Stimulated activated naive CD8-positive, alpha-beta T cell treated with anti-CD3 and anti-CD28 coated beads, Interleukin-15, Interleukin-2, amounts not matched to agents 100 ng/mL and 50 ng/mL, for 24 hours (primary cell): ENCODE data around the gene NELL1.

Experiments used
- H3K27ac Mint-ChIP-seq: one replicate; pipeline ENCODE4 v1.8.0; 2021; ENCODE audit warnings: mild to moderate bottlenecking, mixed read lengths
- H3K27me3 Mint-ChIP-seq: one replicate; pipeline ENCODE4 v1.8.0; 2021; ENCODE audit warnings: mixed read lengths
- H3K36me3 Mint-ChIP-seq: one replicate; pipeline ENCODE4 v1.8.0; 2021; ENCODE audit warnings: low read depth, mixed read lengths
- H3K4me1 Mint-ChIP-seq: one replicate; pipeline ENCODE4 v1.8.0; 2021; ENCODE audit warnings: low read depth, mixed read lengths
- H3K4me3 Mint-ChIP-seq: one replicate; pipeline ENCODE4 v1.8.0; 2021; ENCODE audit warnings: mild to moderate bottlenecking, mixed read lengths
- H3K9me3 Mint-ChIP-seq: one replicate; pipeline ENCODE4 v1.8.0; 2021; ENCODE audit warnings: mixed read lengths

NELL1 gene

DNA sequence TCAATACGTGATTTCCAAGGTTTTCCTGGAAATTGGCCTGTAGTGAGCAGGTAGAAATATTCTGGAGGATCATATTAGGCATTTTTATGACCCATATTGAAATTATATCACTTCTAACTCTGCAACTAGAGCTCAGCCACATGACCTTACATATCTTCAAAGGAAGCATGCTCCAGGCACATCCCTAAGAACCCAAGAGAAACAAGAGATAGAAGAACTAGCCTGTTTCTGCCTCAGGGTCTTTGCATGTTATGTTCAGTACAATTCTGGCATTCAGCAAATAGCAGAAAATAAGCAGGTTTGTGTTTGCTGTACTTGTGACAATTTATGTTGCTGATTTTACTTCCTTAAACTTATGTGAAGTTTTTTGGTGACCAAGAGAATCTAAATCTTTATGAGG lies 859.8 kb downstream of the NELL1 start:
- H3K36me3 Mint-ChIP-seq, result no peaks in the 10 kb centered on the region
- H3K27me3 Mint-ChIP-seq, result no peaks in the 10 kb centered on the region
- H3K27ac Mint-ChIP-seq, result no peak overlapping the region
- no peaks in the 10 kb centered on the region for H3K4me1 Mint-ChIP-seq
- H3K9me3 Mint-ChIP-seq, result peaks cover 6% of the 10 kb centered on the region
- no peak overlapping the region for H3K4me3 Mint-ChIP-seq

DNA sequence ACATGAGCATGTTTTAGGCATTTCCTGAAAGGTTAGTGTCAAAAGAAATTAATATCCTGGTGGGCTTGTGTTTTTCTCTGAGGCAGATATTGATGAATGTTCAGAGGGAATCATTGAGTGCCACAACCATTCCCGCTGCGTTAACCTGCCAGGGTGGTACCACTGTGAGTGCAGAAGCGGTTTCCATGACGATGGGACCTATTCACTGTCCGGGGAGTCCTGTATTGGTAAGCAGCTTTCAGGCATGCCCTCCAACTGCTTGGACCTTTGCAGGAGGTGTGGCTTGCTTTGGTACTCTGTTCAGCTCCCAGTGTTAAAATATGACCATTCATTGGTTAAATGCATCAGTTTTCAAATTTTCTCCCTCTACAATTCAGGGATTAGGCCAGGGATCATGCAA lies 864.9 kb downstream of the NELL1 start:
- Mint-ChIP-seq H3K27ac (no peak overlapping the region), H3K27me3 (no peaks in the 10 kb centered on the region), H3K4me1 (no peaks in the 10 kb centered on the region), H3K9me3 (no peaks in the 10 kb centered on the region), H3K4me3 (no peak overlapping the region), H3K36me3 (no peaks in the 10 kb centered on the region)

DNA sequence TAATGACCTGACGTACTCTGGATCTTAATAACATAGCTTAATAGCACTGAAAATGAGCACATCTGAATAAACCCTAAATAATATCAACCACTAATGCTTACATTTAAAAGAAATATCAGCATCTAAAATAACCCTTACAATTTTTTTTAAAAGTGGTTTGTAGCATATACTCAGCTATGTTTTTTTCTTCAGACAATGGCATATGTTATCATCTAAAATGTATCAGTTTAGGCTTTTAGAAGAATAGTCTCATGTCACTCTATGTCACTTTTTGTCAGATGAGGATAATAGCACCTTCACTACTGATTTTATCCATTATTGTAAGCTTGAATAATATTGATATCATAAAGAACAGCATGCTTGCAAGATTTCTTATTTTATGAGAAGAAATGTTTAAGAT lies 868.6 kb downstream of the NELL1 start:
- H3K36me3 Mint-ChIP-seq, result no peaks in the 10 kb centered on the region
- no peaks in the 10 kb centered on the region for H3K27me3 Mint-ChIP-seq
- no peaks in the 10 kb centered on the region for H3K4me1 Mint-ChIP-seq
- H3K4me3 Mint-ChIP-seq, result no peak overlapping the region
- no peaks in the 10 kb centered on the region for H3K9me3 Mint-ChIP-seq
- H3K27ac Mint-ChIP-seq, result no peak overlapping the region

DNA sequence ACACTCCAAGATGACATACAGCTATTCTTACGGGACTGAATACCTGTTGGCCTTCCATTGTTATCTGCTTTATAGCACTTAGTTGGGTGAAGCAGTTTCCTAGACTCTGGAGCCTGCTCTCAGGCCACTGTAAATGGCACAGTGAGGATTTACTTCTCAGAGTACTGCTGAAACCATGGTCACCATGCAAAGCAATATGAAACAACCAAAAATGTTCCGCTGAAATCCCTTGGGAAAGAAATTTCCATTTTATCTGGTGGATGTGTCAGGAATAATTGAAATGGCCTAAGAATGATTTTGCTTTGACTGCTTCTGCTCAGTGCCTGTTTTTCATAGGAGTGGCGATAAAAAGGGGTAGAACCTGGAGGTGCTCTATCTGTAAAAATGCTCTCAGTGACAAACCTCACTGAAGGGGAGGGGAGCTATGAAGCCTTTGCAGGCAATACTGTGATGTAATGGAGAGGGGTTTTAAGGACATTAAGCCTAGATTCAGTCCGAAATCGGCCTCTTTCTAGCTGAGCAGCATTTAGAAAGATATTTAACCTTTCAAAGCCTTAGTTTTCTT lies 871.9 kb downstream of the NELL1 start:
- no peak overlapping the region for H3K4me3 Mint-ChIP-seq
- H3K36me3 Mint-ChIP-seq, result no peaks in the 10 kb centered on the region
- no peaks in the 10 kb centered on the region for H3K4me1 Mint-ChIP-seq
- H3K27ac Mint-ChIP-seq, result no peak overlapping the region
- H3K9me3 Mint-ChIP-seq, result no peaks in the 10 kb centered on the region
- no peaks in the 10 kb centered on the region for H3K27me3 Mint-ChIP-seq

DNA sequence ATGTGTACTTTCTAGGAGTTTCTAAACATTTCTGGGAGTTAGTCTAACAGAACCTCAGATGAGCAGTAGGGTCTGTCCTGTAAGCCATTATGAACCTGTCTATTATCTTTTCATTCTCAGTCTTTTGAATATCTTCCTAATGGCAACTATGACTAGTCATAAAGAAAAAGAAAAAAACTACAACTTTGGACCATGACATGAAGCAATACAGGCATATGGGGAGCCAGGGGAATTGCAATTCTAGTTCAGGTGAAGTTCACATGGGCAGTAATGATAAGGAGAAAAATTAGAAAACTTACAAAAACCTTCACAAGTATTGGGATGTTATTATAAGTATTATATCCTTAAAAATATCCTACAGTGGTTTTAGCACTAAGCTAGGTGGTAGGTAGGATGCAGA lies 874.5 kb downstream of the NELL1 start:
- no peaks in the 10 kb centered on the region for H3K36me3 Mint-ChIP-seq
- no peak overlapping the region for H3K27ac Mint-ChIP-seq
- no peaks in the 10 kb centered on the region for H3K27me3 Mint-ChIP-seq
- H3K9me3 Mint-ChIP-seq, result peaks cover 5% of the 10 kb centered on the region
- no peak overlapping the region for H3K4me3 Mint-ChIP-seq
- H3K4me1 Mint-ChIP-seq, result no peaks in the 10 kb centered on the region

DNA sequence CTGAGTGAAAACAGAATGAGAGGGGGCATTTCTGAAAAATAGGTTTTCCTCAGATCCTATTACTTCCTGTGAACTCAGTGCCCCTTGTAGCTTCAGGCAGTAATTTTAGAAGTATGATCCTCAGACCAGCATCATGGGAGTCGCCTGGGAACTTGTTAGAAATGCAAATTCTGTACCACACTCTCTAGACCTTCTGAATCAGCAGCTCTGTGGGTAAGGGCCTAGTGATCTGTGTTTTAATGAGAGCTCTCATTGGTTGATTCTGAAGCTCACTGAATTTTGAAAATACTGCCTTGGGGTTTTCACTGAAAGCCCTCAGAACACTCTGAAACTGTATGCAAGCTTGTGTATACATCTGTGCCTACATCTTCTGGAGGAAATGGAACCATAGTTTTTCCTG lies 876.3 kb downstream of the NELL1 start:
- Mint-ChIP-seq H3K36me3 (no peaks in the 10 kb centered on the region), H3K27ac (no peak overlapping the region), H3K4me3 (no peak overlapping the region), H3K4me1 (no peaks in the 10 kb centered on the region), H3K9me3 (peaks cover 5% of the 10 kb centered on the region), H3K27me3 (no peaks in the 10 kb centered on the region)

DNA sequence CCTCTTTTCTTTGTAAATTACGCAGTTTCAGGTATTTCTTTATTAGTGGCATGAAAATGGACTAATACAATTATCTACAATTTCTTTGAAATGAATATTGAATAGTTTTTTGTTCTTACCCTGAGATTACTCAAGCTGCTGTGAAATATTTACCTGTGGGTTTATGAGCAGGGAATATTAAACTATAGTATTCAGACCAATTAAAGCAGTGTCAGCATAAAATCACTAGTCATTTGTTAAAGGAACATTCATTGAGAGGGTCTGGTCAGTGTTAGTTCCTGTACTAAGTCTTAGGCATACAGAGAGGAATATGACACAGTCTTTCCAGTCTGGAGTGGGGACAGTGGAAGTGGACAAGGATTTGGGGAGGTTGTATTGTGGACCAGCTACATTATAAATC lies 877.3 kb downstream of the NELL1 start:
- peaks cover 5% of the 10 kb centered on the region for H3K9me3 Mint-ChIP-seq
- H3K4me1 Mint-ChIP-seq, result no peaks in the 10 kb centered on the region
- no peak overlapping the region for H3K4me3 Mint-ChIP-seq
- no peak overlapping the region for H3K27ac Mint-ChIP-seq
- H3K27me3 Mint-ChIP-seq, result no peaks in the 10 kb centered on the region
- H3K36me3 Mint-ChIP-seq, result no peaks in the 10 kb centered on the region

DNA sequence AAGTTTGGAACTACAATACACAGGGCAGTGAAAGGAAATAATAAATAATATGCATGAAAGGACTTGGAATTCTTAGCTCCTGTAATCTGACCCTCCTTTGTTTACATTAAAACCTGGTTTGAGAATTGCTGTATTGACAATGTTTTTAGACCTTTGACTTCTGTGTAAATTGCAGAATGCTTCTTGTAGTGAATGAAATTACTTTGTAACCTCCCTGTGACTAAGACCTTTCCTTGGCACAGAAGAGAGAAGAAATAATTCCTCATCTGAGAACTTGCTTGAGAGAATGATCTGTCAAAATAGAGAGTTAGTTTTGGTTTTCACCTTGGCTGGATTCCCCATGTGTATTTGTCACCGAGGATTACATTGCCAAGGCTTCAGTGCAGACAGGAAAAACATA lies 883.5 kb downstream of the NELL1 start:
- Mint-ChIP-seq H3K36me3 (no peaks in the 10 kb centered on the region), H3K9me3 (peaks cover 5% of the 10 kb centered on the region), H3K27ac (no peak overlapping the region), H3K4me1 (no peaks in the 10 kb centered on the region), H3K27me3 (no peaks in the 10 kb centered on the region), H3K4me3 (no peak overlapping the region)

DNA sequence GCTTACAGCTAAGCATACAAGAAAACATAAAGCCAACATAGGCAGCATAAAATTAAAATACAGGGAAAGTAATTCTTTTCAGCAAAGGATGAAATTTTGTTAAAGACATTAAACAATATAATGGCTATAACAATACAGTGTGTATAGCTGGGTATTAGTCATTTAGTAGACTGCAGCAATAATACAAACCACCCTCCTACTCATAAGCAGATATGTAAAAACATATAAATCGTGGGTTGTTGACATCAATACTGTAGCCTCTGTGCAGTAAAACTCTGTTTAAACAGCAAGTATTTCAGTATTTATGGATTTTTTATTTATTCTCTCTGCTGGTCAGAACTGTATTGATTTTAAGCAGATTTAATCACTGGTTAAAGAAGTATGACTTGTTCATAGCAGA lies 884.4 kb downstream of the NELL1 start:
- Mint-ChIP-seq H3K27me3 (no peaks in the 10 kb centered on the region), H3K4me3 (no peak overlapping the region)

DNA sequence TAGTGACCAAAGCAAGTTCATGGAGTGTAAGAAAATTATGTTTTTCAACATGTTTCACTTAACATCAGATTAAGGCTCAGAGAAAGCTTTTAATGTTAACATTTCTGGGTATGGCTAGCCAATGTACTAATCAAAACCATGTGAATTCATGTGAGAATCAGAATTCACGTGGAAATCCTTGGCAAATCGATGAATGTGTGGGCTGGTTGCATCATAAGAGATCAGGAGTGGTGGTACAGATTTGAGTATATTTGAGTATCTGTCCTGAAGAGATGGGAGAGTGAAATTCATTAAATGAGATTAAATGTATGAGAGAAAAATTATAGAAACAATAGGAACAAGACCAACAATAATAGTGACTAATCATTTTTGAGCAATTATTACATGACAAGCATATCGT lies 884.9 kb downstream of the NELL1 start:
- Mint-ChIP-seq H3K4me3 (no peak overlapping the region), H3K27ac (no peak overlapping the region), H3K36me3 (no peaks in the 10 kb centered on the region), H3K9me3 (peaks cover 4% of the 10 kb centered on the region), H3K27me3 (no peaks in the 10 kb centered on the region), H3K4me1 (no peaks in the 10 kb centered on the region)

More for the DNA sequence above, 884.4 kb downstream of the NELL1 start:
- Mint-ChIP-seq H3K4me1 (no peaks in the 10 kb centered on the region), H3K27ac (no peak overlapping the region), H3K36me3 (no peaks in the 10 kb centered on the region), H3K9me3 (peaks cover 4% of the 10 kb centered on the region)

DNA sequence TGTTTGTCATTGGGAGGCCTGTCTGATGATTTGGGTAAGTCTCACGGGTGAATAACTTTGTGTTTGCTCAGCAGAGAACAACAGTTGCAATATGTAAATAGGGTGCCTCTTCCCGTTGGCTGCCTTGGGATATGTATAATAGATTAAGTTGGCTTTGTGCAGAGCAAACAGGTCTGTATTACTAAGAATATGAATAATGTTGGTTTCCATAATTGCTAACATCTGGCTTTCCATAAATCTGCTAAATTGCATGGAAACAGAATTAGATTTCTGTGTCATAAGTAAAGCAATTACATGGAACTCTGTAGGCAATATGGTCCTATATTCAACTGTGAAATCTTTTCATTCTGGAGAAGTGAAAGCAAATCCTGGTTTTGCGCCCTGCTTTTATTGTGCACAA lies 887.5 kb downstream of the NELL1 start:
- Mint-ChIP-seq H3K27me3 (no peaks in the 10 kb centered on the region), H3K4me3 (no peak overlapping the region)

DNA sequence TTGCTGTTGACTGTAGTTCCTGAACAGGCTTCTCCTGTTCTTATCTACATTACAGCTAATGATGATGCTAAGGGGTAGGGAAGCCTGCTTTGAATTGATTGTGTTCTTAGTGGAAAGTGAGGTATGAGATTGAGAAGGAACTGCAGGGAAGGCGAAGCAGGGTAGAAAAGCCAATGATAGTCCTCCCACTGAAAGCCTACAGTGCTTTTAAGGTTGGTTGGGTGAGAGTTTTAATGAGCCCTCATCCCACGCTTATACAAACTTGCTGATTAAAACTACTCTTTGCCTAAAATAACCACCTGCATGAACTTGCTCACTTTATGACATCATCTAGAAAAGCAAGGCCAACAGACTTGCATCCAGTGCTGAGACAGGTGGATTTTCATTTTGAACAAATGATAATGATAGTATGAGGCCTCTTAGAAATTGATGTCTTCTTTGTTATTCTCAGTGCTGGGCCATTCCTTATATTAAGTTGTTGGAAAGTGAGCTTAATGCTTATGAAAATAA lies 891.1 kb downstream of the NELL1 start:
- Mint-ChIP-seq H3K27me3 (no peaks in the 10 kb centered on the region), H3K4me1 (no peaks in the 10 kb centered on the region), H3K4me3 (no peak overlapping the region), H3K36me3 (no peaks in the 10 kb centered on the region), H3K9me3 (peaks cover 4% of the 10 kb centered on the region), H3K27ac (no peak overlapping the region)

More for the DNA sequence above, 887.5 kb downstream of the NELL1 start:
- Mint-ChIP-seq H3K36me3 (no peaks in the 10 kb centered on the region), H3K4me1 (no peaks in the 10 kb centered on the region), H3K9me3 (peaks cover 4% of the 10 kb centered on the region), H3K27ac (no peak overlapping the region)

DNA sequence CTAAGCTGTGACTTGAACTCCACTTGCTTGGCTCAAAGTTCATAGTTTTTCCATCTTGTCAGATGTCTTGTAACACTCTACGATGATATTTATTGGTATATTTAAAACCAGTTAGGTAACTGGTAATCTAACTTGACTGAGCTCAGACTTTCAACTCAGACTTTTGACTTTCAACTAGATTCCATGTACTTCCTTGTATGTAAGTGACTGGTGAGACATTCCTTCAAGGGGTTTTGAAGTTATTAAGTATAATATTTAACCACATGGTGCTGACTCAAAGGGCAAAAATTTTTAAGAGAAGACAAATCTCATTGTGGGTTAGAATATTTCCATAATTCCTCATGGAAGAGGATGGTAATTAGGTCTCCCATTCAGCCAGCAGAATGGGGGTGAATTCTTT lies 892.2 kb downstream of the NELL1 start:
- no peak overlapping the region for H3K27ac Mint-ChIP-seq
- H3K27me3 Mint-ChIP-seq, result no peaks in the 10 kb centered on the region
- no peaks in the 10 kb centered on the region for H3K4me1 Mint-ChIP-seq
- no peak overlapping the region for H3K4me3 Mint-ChIP-seq
- no peaks in the 10 kb centered on the region for H3K36me3 Mint-ChIP-seq
- peaks cover 4% of the 10 kb centered on the region for H3K9me3 Mint-ChIP-seq

DNA sequence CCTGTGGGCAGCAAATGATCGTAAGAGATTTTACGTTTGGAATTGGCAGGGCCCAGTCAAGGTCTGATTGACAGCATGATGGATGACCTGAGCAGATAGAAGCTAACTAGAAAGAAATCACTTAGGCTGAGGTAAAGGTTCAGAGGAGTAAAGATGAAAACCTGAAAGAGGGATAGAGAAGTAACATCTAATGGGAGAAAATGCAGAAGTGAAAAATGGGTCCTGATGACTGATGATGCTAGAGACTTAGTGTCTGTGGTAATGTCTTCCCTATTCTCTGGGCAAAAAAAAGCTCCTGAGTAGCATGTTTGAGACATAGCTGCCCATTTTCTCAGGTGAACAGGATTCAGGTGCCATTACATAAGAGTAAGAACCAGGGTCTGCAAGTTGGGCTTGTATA lies 894.7 kb downstream of the NELL1 start:
- no peaks in the 10 kb centered on the region for H3K27me3 Mint-ChIP-seq
- no peaks in the 10 kb centered on the region for H3K36me3 Mint-ChIP-seq
- peaks cover 4% of the 10 kb centered on the region for H3K9me3 Mint-ChIP-seq
- H3K27ac Mint-ChIP-seq, result no peak overlapping the region
- H3K4me3 Mint-ChIP-seq, result no peak overlapping the region
- no peaks in the 10 kb centered on the region for H3K4me1 Mint-ChIP-seq

DNA sequence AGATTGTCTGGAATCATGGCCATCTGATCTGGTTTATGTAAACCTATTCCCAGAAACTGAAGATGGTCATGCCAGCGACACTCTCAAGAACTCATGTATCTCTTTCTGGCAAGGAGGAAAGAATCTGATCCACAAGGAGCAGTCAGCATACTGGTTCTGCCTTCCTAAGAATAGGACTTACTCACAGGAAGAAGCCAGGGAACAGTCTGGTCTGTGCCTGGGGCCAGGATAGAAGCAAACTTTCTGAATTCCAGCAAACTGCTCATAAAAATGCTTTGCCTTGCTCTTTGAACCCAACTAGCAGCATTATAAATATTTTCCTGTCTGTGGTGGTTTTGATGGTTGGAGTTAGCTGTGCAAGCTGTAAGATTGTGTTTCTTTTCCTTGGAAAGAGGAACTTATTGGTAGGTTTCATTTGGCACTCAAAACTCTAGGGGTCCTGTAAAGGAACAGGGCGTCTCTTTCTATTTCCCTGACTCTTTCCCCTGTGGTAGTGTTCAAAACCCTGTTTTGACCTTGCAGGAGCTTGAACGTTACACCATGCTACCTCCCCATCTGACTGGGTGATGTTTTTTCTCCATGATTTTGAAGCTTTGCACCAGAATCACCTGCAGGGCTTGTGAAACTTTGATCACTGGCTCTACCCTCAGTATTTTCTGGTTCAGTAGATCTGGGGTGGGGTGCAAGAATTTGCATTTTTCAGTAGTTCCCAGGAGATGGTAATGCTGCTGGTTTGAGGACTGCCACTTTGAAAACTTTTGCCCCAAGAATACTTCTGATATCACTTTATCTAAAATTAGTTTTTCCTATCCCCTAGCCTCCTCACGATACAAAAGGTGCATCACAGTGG lies 895.7 kb downstream of the NELL1 start:
- Mint-ChIP-seq H3K4me3 (no peak overlapping the region), H3K4me1 (no peaks in the 10 kb centered on the region), H3K9me3 (peaks cover 4% of the 10 kb centered on the region), H3K27ac (no peak overlapping the region), H3K36me3 (no peaks in the 10 kb centered on the region), H3K27me3 (no peaks in the 10 kb centered on the region)
